MCF 10A (cell line): ENCODE data around the gene TMEM219. TPM values are rescaled to one million over a fixed set of nuclear protein-coding genes. Genes with fewer than 3 reads are reported as not detected.

Source experiments
- BruUV-seq: library from RNA; stranded (reverse); fragments of 400-500 nt; replicated peaks from 2 replicates; lab custom pipeline; 2021; lab: Mats Ljungman, UMichigan
- CTCF ChIA-PET: fragments of 300-600 bp; sonication (Branson Sonifier 250); formaldehyde crosslinking; extraction: SDS; loops from one replicate; lab custom pipeline; 2021; ENCODE audit warnings: antibody characterized with exemption, inconsistent platforms; lab: Yijun Ruan, JAX
- POLR2A ChIA-PET: fragments of 300-600, 350-650 bp; sonication (Branson Sonifier 250); formaldehyde crosslinking; extraction: SDS; loops from one replicate; lab custom pipeline; 2020; ENCODE audit warnings: antibody characterized with exemption, inconsistent platforms; lab: Yijun Ruan, JAX
- DNase-seq: peaks from one replicate; pipeline ENCODE4 v3.0.0-alpha.2; 2018; ENCODE audit not compliant: unreplicated experiment
- H3K27ac Mint-ChIP-seq: one replicate; pipeline ENCODE4 v1.8.0; 2022; ENCODE audit warnings: mild to moderate bottlenecking, low read depth, mixed read lengths; ENCODE audit not compliant: unreplicated experiment
- H3K27me3 Mint-ChIP-seq: one replicate; pipeline ENCODE4 v1.8.0; 2022; ENCODE audit warnings: mixed read lengths; ENCODE audit not compliant: insufficient read depth, unreplicated experiment
- H3K36me3 Mint-ChIP-seq: one replicate; pipeline ENCODE4 v1.8.0; 2022; ENCODE audit warnings: mild to moderate bottlenecking, moderate library complexity, mixed read lengths; ENCODE audit not compliant: insufficient read depth, unreplicated experiment
- H3K4me1 Mint-ChIP-seq: one replicate; pipeline ENCODE4 v1.8.0; 2022; ENCODE audit warnings: mixed read lengths; ENCODE audit not compliant: insufficient read depth, unreplicated experiment
- H3K4me3 Mint-ChIP-seq: one replicate; pipeline ENCODE4 v1.8.0; 2022; ENCODE audit warnings: mild to moderate bottlenecking, moderate library complexity, mixed read lengths; ENCODE audit not compliant: unreplicated experiment
- H3K9me3 Mint-ChIP-seq: one replicate; pipeline ENCODE4 v1.8.0; 2022; ENCODE audit warnings: mixed read lengths; ENCODE audit not compliant: unreplicated experiment
- CTCF ChIP-seq: fragments of 200-600 bp; IDR thresholded peaks from one replicate; pipeline ENCODE4 v1.8.0; 2022; ENCODE audit warnings: antibody characterized with exemption, mild to moderate bottlenecking; ENCODE audit not compliant: unreplicated experiment
- intact Hi-C: fragments of 100-400 bp; cut with micrococcal nuclease; formaldehyde crosslinking; loops from 2 replicates; pipeline ENCODE4 v1.14.1; 2022
- total RNA-seq: library from RNA; stranded (reverse); gene quantifications from 2 replicates; pipeline ENCODE4 v1.2.3, GENCODE V29; 2022

TMEM219 gene
- total RNA-seq, 1 experiment from 2014 or later: 62.1 TPM

DNA sequence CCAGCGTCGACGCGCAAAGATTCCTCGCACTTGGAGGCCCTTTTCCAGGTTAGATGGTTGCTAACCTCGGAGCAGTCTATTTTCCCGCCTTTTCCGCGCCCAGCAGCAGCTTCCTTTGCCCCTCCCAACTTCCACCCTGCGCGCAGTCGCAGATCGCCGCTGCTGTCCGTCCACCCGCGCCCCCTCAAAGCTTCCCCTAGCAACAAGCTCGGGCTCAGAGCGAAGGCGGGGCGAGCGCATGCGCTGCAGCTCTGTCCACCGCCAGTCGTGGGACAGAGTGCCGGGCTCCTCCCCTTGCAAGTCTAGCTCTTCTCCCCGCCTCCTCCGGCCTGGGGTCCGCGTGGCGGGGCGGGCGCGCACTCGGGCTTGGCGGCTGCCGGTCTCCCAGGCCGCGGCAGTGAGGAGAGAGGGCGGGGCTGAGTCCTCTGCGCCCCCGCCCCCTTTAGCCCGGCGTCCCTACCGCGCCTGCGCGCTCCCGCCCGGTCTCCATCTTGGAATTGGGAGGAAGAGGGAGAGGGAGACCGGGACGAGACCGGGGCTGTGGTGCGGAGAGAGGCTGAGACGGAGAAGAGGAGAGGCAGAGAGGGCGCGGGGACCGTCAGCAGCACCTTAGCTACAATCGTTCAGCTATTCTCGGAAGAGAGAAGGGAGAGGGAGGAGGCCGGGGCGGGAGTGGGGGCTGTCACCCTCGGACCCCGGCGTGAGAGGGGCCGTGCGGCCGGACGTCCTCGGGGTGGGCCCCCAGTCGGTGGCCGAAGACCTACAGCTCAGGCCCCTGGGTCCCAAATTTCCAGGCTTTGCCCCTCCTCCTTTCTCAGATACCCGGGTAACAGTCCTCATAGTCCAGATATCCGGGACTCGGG, 11.7 kb downstream of the TMEM219 start, which contains the start of gene TAOK2:
TSS of gene TAOK2 (plus strand) at position 485 of the 863 bp plus-strand sequence. CDS start 3,905 bp downstream, outside the sequence.
- ChIA-PET POLR2A (interaction anchor here (0.6 to 5.8 kb wide), 31 partner anchors 9 to 214 kb away, joined by 3 to 75 read pairs (median 4); partner anchors contain the start of genes ASPHD1, CDIPT, HIRIP3 and INO80E), CTCF (interaction anchor here (0.7 to 1.2 kb wide), 10 partner anchors 20 to 166 kb away, joined by 3 to 6 read pairs (median 4); partner anchors contain the start of genes HIRIP3, SEZ6L2 and TBX6)
- H3K9me3 Mint-ChIP-seq: no peaks in the 10 kb centered on the region
- H3K27ac Mint-ChIP-seq: peak within 1 kb of the TSS; percentile 98
- intact Hi-C loops: loop anchor here (2.0 kb wide), 2 partner anchors 47 to 111 kb away; partner anchors contain the start of genes CDIPT and KCTD13
- peaks cover 39% of the 10 kb centered on the region for H3K36me3 Mint-ChIP-seq
- no TSS peak for BruUV-seq
- DNase-seq: peak; percentile 97
- no peak for TF ChIP-seq CTCF
- no peaks in the 10 kb centered on the region for H3K27me3 Mint-ChIP-seq
- peak within 1 kb of the TSS; percentile 96 for H3K4me3 Mint-ChIP-seq
- H3K4me1 Mint-ChIP-seq: peaks cover 27% of the 10 kb centered on the region

- DNase-seq: no peak
- H3K36me3 Mint-ChIP-seq: peaks cover 39% of the 10 kb centered on the region
- TF ChIP-seq CTCF: no peak
- ChIA-PET CTCF (interaction anchor here (0.5 to 1.6 kb wide), 5 partner anchors 14 to 75 kb away, joined by 3 to 5 read pairs (median 4); partner anchors contain the start of gene SEZ6L2), POLR2A (interaction anchor here (0.7 to 5.8 kb wide), 18 partner anchors 8 to 170 kb away, joined by 3 to 75 read pairs (median 4); partner anchors contain the start of genes ALDOA, ASPHD1, HIRIP3 and INO80E)
- no TSS peak for BruUV-seq
- no peaks in the 10 kb centered on the region for H3K9me3 Mint-ChIP-seq
- intact Hi-C loops: loop anchor here (2.0 kb wide), 2 partner anchors 48 to 112 kb away; partner anchors contain the start of genes CDIPT and KCTD13
- no peaks in the 10 kb centered on the region for H3K27me3 Mint-ChIP-seq
- peaks cover 27% of the 10 kb centered on the region for H3K4me1 Mint-ChIP-seq
- peak overlapping the region; percentile 96 for H3K4me3 Mint-ChIP-seq
- peak overlapping the region; percentile 98 for H3K27ac Mint-ChIP-seq
These were observed 12.6 kb downstream of the TMEM219 start for GRCh38 chr16:29974291-29975133.

DNA sequence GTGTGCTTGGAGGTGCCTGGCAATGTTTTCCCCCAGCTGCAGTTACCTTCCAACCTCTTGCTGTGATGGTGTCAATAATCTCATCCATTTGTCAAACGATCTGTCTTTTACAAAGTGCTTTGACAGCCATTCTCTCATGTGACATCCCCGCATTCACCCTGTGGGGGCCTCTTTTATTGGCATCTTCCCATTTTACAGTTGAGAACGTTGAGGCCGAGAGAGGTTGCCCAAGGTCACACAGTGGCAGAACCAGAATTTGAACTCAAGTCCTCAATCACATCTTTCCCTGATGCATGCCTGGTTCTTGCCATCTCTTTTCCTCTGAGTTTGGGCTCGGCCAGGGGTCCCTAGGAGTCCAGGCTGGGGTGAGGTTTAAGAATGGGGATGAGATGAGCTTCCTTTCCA, 13.3 kb downstream of the TMEM219 start:
- H3K36me3 Mint-ChIP-seq: peaks cover 40% of the 10 kb centered on the region
- DNase-seq: no peak
- TF ChIP-seq CTCF: no peak
- BruUV-seq: no TSS peak
- peak overlapping the region; percentile 98 for H3K27ac Mint-ChIP-seq
- no peaks in the 10 kb centered on the region for H3K9me3 Mint-ChIP-seq
- intact Hi-C loops: loop anchor here (2.0 kb wide), 2 partner anchors 48 to 112 kb away; partner anchors contain the start of genes CDIPT and KCTD13
- H3K4me1 Mint-ChIP-seq: peaks cover 27% of the 10 kb centered on the region
- H3K4me3 Mint-ChIP-seq: peak overlapping the region; percentile 96
- no peaks in the 10 kb centered on the region for H3K27me3 Mint-ChIP-seq
- POLR2A ChIA-PET: interaction anchor here (0.6 to 5.8 kb wide), 16 partner anchors 7 to 185 kb away, joined by 3 to 75 read pairs (median 4); partner anchors contain the start of genes ALDOA, ASPHD1, HIRIP3 and INO80E
- CTCF ChIA-PET: interaction anchor here (0.5 to 1.6 kb wide), 6 partner anchors 9 to 156 kb away, joined by 3 to 5 read pairs (median 4); no protein-coding TSS in a partner anchor
